Omental fat pad (tissue), 4 donors: ENCODE results near the gene L3MBTL4. TPM values are rescaled to one million over a fixed set of nuclear protein-coding genes. Genes with fewer than 3 reads are reported as not detected.

Source experiments
- ATAC-seq: fragments of 150-250 bp; one replicate; pipeline ENCODE4 v1.9.1; 2016; ENCODE audit warnings: mild to moderate bottlenecking, moderate library complexity; ENCODE audit not compliant: low FRiP score
- DNase-seq: peaks from one replicate; pipeline ENCODE4 v3.0.0-alpha.2; 2019; ENCODE audit warnings: low spot score
- total RNA-seq, 4 donors: library from RNA; depleted of rRNA; stranded (reverse); fragments of >200 nt; gene quantifications; one replicate each; pipeline ENCODE4 v1.1.0, GENCODE V29; 2016
- TF ChIP-seq, protein P1 (sequence below), 3 donors: fragments of 450-650 bp; IDR thresholded peaks; one replicate each; pipeline ENCODE4 v1.5.1; 2016 to 2017; ENCODE audit warnings: antibody characterized with exemption in 3 of 3, mild to moderate bottlenecking in 3 of 3, moderate library complexity in 2 of 3

L3MBTL4 gene
- total RNA-seq, 4 donors from 2014 or later, result 7.2 to 14.8 (median 8.3) TPM

DNA sequence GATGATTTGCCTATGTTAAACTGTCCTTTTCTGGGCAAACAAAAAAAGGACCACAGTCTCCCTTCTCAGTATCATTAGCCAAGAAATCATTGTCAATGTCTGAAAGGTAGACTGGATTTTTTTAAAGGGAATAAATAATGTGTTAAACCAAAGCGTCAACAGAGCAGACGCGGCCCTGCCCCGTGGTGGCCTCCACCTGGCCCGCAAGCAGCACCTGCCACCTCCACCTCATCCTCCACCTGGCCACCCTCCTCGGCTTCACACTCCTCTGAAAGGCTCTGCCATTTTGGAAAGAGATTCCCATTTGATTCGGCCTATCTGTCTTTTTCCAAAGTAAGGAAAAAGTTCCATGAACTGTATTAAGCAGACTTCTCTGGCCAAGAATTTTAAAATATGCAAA is 451.4 kb downstream of the L3MBTL4 start:
- no peak for ATAC-seq

DNA sequence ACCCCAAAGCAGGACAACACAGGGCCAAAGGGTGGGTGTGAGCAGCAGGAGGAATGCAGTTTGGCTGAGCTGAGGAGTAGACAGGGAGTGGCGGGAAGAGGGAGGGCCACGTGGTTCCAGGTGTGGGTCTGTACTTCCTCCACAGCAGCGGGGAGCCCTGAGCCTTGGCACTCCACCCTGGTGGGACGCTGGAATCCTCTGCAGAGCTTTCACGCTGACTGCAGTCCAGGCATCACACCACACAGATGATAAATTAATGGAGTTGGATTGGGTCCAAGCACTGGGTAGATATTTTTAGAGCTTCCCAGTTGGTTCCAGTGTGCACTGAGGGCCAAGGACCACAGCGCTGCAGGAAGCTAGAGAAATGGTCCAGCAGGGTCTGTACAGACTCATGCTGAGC is 452.3 kb downstream of the L3MBTL4 start:
- TF ChIP-seq, protein P1, sequence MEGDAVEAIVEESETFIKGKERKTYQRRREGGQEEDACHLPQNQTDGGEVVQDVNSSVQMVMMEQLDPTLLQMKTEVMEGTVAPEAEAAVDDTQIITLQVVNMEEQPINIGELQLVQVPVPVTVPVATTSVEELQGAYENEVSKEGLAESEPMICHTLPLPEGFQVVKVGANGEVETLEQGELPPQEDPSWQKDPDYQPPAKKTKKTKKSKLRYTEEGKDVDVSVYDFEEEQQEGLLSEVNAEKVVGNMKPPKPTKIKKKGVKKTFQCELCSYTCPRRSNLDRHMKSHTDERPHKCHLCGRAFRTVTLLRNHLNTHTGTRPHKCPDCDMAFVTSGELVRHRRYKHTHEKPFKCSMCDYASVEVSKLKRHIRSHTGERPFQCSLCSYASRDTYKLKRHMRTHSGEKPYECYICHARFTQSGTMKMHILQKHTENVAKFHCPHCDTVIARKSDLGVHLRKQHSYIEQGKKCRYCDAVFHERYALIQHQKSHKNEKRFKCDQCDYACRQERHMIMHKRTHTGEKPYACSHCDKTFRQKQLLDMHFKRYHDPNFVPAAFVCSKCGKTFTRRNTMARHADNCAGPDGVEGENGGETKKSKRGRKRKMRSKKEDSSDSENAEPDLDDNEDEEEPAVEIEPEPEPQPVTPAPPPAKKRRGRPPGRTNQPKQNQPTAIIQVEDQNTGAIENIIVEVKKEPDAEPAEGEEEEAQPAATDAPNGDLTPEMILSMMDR (IDR thresholded peaks at IDR 0.05), result no peak
- no peak for ATAC-seq
- DNase-seq, result no peak

More for the DNA sequence above, 451.4 kb downstream of the L3MBTL4 start:
- TF ChIP-seq, protein P1 (IDR thresholded peaks at IDR 0.05), result no peak
- no peak for DNase-seq

DNA sequence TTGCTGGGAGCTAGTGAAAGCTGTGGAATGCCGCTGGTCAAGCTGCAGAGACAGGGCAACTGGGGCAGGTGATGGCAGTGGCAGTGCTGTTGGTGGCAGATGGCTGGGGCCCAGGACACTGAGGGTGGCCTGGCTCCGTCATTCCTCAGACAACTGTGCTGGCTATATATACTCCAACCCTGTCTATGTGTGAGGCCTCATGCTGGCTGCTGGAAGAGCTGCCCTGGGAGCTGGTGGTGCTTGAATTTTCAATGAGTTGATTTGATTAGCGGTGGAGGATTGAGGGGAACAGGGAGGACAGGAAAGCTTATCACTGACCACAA is 452.9 kb downstream of the L3MBTL4 start:
- no peak for ATAC-seq
- TF ChIP-seq, protein P1 (IDR thresholded peaks at IDR 0.05), result no peak
- no peak for DNase-seq

DNA sequence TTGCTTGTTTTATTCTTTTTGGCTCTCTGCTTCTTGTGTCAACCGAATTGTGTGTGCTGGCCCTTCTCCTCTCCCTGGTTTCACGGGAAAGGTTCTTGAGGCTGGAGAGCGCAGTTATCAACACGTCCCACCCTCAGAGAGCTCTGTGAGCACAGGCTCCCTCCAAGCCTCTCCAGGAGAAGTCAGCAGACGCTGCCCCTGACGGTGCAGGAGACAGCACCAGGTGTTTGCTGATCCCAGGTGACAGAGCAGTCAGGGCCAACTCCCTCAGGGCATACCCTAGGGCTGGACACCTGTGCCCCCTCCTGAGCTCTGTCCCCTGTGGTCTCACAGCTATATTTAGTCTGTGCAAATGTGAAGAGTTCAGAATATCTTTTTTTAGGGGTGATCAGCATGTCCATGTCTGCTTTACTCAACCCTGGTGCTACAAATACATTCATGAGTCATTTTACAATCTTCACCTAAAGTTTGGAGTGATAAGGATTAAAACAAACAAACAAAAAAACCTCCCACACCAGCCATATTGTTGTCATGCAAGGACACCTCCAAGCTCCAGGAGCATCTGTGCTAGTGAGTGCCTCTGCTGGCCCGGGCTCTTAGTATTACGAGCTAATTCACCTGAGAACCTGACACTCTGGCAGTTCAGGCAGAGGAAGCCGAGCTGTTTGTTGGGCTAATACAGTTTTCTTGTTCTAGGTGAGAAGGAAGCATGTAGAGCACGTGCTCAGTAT is 453.4 kb downstream of the L3MBTL4 start:
- ATAC-seq, result no peak
- TF ChIP-seq, protein P1 (IDR thresholded peaks at IDR 0.05), result no peak
- no peak for DNase-seq

DNA sequence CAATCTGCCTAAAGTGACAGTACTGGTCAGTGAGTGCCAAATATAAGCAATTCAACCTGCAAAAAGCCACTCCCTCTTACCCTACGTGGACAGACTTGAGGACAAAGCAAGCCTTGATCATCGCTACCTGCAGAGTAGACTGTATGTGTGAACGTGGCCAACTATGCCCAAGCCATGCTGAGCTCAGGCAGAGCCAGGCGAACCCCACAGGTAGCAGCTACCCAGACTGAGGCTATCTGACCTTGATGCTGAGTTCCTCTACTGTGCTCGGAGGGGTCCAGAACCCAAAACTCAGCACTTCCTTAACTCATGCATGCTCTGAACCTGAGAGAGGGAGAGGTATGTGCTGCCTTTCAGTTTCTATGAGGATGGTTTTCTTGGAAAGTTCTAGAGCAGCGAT is 455.9 kb downstream of the L3MBTL4 start:
- TF ChIP-seq, protein P1 (IDR thresholded peaks at IDR 0.05), result no peak
- no peak for DNase-seq
- no peak for ATAC-seq

DNA sequence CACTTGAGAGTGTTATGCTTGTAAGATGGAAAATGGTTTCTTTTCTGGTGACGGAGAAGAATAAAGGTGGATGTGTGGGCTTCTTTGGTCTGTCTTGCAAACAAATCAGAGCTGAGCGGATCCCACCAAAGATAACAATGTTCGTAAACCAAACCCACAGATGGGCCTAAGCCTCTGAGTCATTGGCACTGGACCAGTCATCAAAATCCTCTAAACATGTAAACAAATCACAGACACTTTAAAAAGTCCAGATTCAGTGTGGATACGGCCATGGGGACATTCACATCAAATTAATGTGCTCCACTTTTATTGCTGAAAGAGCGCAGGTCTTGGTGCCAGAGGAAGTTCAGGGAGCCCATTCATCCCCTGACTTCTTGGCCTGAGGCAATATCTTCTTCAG is 458.9 kb downstream of the L3MBTL4 start:
- no peak for DNase-seq
- ATAC-seq, result no peak
- TF ChIP-seq, protein P1 (IDR thresholded peaks at IDR 0.05), result no peak

DNA sequence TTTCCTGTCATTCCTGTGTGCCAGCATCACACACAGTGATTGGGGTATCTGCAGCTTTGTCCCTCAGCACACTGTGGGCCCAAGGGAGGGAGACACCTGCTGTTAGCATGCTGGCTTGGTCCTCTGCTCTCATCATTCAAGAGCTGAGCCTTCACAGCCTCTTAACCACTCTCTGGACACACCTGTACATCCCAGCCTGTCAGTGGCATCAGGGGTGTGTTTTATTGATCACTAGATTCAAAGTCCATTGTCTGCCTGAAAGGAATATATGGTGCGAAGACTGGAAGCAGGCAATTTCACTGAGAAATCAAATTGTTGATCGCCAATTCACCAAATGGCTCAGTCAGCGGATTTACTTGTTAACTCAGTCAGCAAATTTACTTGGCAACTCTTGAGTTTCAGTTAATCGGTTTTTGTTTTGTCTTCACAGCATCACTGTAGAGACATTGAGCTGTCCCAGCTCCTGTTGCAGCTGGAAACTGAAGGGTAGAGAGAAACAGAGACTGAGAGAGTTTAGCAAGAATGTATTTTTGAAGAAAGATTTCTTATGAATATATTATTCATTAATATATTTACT is 463.1 kb downstream of the L3MBTL4 start:
- DNase-seq, result no peak
- TF ChIP-seq, protein P1 (IDR thresholded peaks at IDR 0.05), result no peak
- ATAC-seq, result no peak
